ENCODE data around the gene GDF2.

The GDF2 gene

DNA sequence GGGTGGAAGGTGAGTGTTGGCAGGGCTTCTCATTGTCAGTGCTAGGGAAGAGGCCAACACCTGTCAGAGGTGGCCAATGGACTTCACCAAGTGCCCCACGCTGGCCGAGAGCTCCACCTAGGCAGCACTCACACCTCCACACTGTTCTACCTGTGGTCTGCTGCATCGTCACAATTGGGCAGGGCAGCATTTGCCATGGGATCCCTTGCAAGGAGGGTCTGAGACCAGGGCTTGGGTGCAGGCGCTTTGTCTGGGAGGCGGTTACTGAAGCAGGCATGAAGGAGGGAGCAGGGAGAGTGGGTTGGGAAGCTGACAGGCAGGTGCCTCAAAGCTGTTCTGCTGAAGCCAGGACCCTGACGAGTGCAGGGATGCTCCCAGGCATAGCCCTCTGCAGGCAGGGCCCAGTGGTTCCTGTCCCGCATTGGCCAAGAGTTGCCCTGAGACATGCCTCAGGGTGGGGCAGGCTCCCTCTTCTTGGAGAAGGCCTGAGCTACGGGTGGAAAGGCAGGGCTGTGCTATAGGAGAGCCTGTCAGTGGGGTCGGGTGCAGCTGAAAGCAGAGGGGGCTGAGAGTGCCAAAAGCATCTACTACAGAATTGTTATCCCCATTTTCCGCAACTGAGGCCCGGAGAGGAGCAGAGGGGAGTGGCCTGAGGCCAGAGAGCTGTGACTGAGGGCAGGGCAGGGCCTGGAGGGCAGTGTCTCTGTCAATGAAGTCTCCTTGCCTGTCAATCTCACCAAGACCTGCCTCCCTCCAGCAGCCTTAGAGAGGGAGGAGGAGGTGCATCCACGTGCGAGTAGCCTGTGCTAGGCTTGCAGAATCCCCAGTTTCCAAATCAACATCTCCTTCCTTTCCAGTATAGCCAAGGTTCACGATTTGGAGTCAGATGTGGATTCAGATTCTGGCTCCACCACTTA, 29.9 kb downstream of the GDF2 start:
- no peak for DNase-seq (ENCODE audit: low spot score)

- DNase-seq (ENCODE audit: low spot score), result no peak
Measured at GRCh38 chr10:47353351-47353750, 31.1 kb downstream of the GDF2 start.

GRCh38 chr10:47354165-47354564, 31.9 kb downstream of the GDF2 start:
- DNase-seq (ENCODE audit: low spot score), result peak; percentile 34

GRCh38 chr10:47354900-47355299, 32.6 kb downstream of the GDF2 start:
- no peak for DNase-seq (ENCODE audit: low spot score)

GRCh38 chr10:47356708-47357107, 34.5 kb downstream of the GDF2 start:
- no peak for DNase-seq (ENCODE audit: low spot score)

DNA sequence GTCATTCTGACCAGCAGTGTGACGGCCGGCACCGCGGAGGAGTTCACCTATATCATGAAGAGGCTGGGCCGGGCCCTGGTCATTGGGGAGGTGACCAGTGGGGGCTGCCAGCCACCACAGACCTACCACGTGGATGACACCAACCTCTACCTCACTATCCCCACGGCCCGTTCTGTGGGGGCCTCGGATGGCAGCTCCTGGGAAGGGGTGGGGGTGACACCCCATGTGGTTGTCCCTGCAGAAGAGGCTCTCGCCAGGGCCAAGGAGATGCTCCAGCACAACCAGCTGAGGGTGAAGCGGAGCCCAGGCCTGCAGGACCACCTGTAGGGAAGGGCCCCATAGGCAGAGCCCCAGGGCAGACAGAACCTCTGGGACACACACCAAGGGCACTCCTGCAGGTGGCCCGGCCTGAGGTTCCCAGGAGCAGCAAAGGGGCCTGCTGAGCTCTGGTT, 34.9 kb downstream of the GDF2 start:
- DNase-seq (ENCODE audit: low spot score), result no peak

GRCh38 chr10:47357911-47358310, 35.7 kb downstream of the GDF2 start:
- no peak for DNase-seq (ENCODE audit: low spot score)

DNA sequence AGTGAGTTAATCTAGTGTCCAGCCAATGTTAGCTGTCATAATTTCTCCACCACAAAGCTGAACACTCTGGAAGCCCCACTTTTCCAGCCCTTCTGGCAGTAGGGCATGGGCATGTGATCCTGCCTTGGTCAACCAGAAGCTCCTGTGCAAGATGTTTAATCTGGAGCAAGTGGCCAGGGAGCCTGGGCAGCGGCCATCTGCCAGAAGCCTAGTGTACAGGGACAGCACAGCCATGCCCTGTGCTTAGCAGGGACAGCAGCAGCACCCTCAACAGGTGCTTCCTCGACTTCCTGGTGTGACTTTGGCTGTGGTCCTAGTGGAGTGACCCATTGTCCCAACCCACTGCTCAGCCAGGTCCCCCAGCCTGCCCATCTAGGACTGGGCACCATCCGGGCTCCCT, 36.2 kb downstream of the GDF2 start:
- no peak for DNase-seq (ENCODE audit: low spot score)

- no peak for DNase-seq (ENCODE audit: low spot score)
Measured at GRCh38 chr10:47359101-47359500, 36.8 kb downstream of the GDF2 start.

GRCh38 chr10:47359626-47360418, 37.6 kb downstream of the GDF2 start:
- no peak for DNase-seq (ENCODE audit: low spot score)

DNA sequence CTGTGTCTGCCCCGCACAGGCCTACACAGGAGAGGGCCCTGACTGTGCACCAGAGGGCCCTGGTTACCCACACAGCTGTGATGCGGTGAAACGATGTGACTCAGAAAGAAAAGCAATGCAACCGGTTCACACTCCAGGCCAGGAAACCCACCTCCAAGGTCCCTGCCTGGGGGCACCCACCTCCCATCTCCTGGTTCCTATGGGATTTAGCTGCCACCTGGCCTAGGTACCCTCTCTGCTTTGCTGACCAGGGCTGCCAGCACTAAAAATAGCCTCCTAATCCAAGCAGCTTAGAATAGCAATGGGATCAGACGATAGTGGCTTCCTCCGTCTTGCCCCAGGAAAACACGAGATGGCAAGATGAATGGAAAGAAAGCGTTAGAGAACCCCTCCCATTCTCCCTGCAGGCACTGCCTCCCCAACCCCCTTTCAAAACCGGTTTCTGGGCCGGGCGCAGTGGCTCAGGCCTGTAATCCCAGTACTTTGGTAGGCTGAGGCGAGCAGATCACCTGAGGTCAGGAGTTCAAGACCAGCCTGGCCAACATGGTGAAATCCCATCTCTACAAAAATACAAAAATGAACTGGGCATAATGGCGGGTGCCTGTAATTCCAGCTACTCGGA, 38.3 kb downstream of the GDF2 start:
- DNase-seq (ENCODE audit: low spot score), result no peak

GRCh38 chr10:47361293-47361692, 39.0 kb downstream of the GDF2 start:
- peak; percentile 45 for DNase-seq (ENCODE audit: low spot score)

- DNase-seq (ENCODE audit: low spot score), result no peak
Measured at GRCh38 chr10:47362199-47362598, 39.9 kb downstream of the GDF2 start.

DNA sequence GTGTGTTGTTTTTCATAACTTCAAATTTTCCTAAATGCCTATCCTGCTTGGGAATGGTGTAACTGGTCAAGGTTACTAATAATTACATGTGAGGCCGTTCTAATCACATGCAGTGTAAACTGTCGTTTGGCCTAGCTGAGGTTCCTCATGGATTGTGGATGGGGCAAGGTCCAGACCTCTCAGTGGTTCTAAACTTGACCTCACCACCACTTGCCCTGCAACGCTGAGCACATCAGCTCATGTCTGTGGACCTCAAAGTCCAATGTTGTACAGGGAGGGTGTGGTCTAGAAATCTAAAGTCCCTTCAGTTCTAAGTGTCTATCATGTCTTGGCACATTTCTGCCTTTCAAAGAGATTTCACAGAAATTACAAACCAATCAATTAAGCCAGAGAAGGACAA, 41.5 kb downstream of the GDF2 start:
- no peak for DNase-seq (ENCODE audit: low spot score)

GRCh38 chr10:47364366-47364765, 42.1 kb downstream of the GDF2 start:
- DNase-seq (ENCODE audit: low spot score), result no peak

- no peak for DNase-seq (ENCODE audit: low spot score)
Measured at GRCh38 chr10:47364911-47365310, 42.7 kb downstream of the GDF2 start.

- DNase-seq (ENCODE audit: low spot score), result no peak
Measured at GRCh38 chr10:47365431-47366180, 43.4 kb downstream of the GDF2 start.

DNA sequence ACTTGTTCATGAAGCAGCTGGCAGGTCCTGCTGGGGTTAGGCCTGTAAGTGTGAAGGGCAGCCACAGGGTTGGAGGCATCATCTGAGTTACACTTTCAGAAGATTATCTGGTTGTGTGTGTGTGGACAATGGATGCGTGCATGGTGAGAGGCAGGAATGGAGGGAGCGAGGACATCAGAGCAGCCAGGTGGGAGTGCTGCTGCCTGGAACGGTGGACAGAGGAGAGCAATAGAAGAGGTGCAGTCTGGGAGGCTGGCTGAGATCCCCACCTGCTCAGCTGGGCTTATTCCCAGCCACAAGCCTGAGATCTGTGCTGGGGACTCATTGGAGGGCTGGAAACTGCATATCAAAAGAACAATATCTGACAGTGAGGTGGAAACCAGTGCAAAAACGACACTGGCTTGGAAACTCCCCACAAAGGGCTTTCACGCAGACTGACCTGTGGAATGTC, 44.0 kb downstream of the GDF2 start:
- no peak for DNase-seq (ENCODE audit: low spot score)

DNA sequence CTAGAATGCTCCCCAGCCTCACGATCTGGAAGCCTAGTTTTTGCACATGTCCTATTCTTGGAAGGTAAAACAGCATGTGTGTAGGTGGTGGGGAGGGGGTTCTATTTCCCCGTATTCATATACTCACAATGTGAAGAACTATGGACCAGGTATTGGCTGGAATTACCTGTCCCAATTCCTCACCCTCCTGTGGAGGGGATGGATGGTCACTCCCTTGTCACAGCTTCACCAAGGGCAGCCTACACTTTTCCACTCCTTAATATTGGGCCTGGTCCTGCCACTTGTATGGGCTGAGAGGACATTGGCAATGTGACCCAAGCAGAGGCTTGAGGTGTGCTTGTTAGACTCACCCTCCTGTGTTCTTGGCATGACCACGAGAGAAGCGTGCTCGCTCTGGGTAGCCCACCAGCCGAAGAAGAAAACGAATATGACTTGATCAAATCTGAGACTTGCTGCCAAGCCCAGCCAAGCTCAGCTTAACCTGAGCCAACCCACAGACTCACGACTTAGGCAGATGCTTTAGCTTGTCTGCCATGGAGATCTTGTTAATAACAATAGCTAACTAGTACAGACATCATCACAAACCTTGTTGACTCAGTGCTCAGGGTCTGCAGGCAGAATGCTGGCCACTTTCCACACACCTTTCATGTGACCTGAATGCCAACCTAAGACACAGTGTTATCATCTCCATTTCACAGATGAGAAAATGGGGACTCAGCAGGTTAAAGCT, 44.6 kb downstream of the GDF2 start:
- no peak for DNase-seq (ENCODE audit: low spot score)

GRCh38 chr10:47367646-47368045, 45.4 kb downstream of the GDF2 start:
- no peak for DNase-seq (ENCODE audit: low spot score)

Measured in RKO (cell line).